H9 (cell line): ENCODE data around the gene LHFPL2. TPM values are rescaled to one million over a fixed set of nuclear protein-coding genes. Genes with fewer than 3 reads are reported as not detected.

ENCODE experiments used
- DNase-seq: peaks from one replicate; pipeline ENCODE4 v3.0.0-alpha.2; 2017
- H2AFZ ChIP-seq: one replicate; pipeline ENCODE4 v1.6.1; 2013; ENCODE audit warnings: mild to moderate bottlenecking, low read length, control low read depth, moderate library complexity
- H2AK5ac ChIP-seq: 2 replicates; pipeline ENCODE4 v1.6.1; 2013; ENCODE audit warnings: low read length, control low read depth, mixed read lengths; ENCODE audit not compliant: insufficient read length
- H2BK120ac ChIP-seq: one replicate; pipeline ENCODE4 v1.6.1; 2013; ENCODE audit warnings: low read depth, mild to moderate bottlenecking, low read length, control low read depth, inconsistent platforms; ENCODE audit not compliant: poor library complexity, severe bottlenecking
- H2BK12ac ChIP-seq: 2 replicates; pipeline ENCODE4 v1.6.1; 2013; ENCODE audit warnings: low read length, control low read depth, mixed read lengths, low read depth; ENCODE audit not compliant: insufficient read length
- H2BK15ac ChIP-seq: 2 replicates; pipeline ENCODE4 v1.6.1; 2013; ENCODE audit warnings: low read depth, low read length, control low read depth
- H2BK20ac ChIP-seq: one replicate; pipeline ENCODE4 v1.6.1; 2013; ENCODE audit warnings: low read depth, mild to moderate bottlenecking, low read length, control low read depth, inconsistent platforms; ENCODE audit not compliant: poor library complexity, severe bottlenecking
- H2BK5ac ChIP-seq: 2 replicates; pipeline ENCODE4 v1.6.1; 2013; ENCODE audit warnings: low read length, control low read depth, mixed read lengths; ENCODE audit not compliant: insufficient read length
- H3K14ac ChIP-seq: 2 replicates; pipeline ENCODE4 v1.6.1; 2013; ENCODE audit warnings: low read length, control low read depth; ENCODE audit not compliant: insufficient read depth
- H3K18ac ChIP-seq: 2 replicates; pipeline ENCODE4 v1.6.1; 2013; ENCODE audit warnings: low read depth, mild to moderate bottlenecking, mixed read lengths, low read length, control low read depth; ENCODE audit not compliant: insufficient read length
- H3K23ac ChIP-seq: 2 replicates; pipeline ENCODE4 v1.6.1; 2013; ENCODE audit warnings: low read length, control low read depth, mixed read lengths, low read depth; ENCODE audit not compliant: insufficient read length
- H3K23me2 ChIP-seq: 2 replicates; pipeline ENCODE4 v1.6.1; 2013; ENCODE audit warnings: low read depth, mild to moderate bottlenecking, mixed read lengths, low read length, control low read depth; ENCODE audit not compliant: insufficient read length, poor library complexity, severe bottlenecking
- H3K27ac ChIP-seq: 2 replicates; pipeline ENCODE4 v1.5.1; 2013; ENCODE audit warnings: low read length, control low read depth, mixed read lengths, low read depth; ENCODE audit not compliant: insufficient read length
- H3K27me3 ChIP-seq: 2 replicates; pipeline ENCODE4 v1.6.1; 2013; ENCODE audit warnings: low read length, control low read depth, inconsistent platforms; ENCODE audit not compliant: insufficient read depth
- H3K4ac ChIP-seq: 2 replicates; pipeline ENCODE4 v1.6.1; 2013; ENCODE audit warnings: low read depth, mild to moderate bottlenecking, control low read depth, inconsistent platforms, low read length, moderate library complexity
- H3K4me1 ChIP-seq: 2 replicates; pipeline ENCODE4 v1.6.1; 2013; ENCODE audit warnings: low read length, control low read depth, inconsistent platforms; ENCODE audit not compliant: insufficient read depth
- H3K4me2 ChIP-seq: 2 replicates; pipeline ENCODE4 v1.6.1; 2013; ENCODE audit warnings: low read length, control low read depth, mixed read lengths; ENCODE audit not compliant: insufficient read length, insufficient read depth
- H3K56ac ChIP-seq: 2 replicates; pipeline ENCODE4 v1.6.1; 2013; ENCODE audit warnings: low read depth, mild to moderate bottlenecking, mixed read lengths, low read length, control low read depth; ENCODE audit not compliant: insufficient read length
- H3K79me1 ChIP-seq: 2 replicates; pipeline ENCODE4 v1.6.1; 2013; ENCODE audit warnings: low read depth, mild to moderate bottlenecking, moderate library complexity, low read length, control low read depth, inconsistent platforms; ENCODE audit not compliant: insufficient read depth, poor library complexity, severe bottlenecking
- H3K79me2 ChIP-seq: 2 replicates; pipeline ENCODE4 v1.6.1; 2013; ENCODE audit warnings: low read length, control low read depth, inconsistent platforms; ENCODE audit not compliant: insufficient read depth
- H3K9ac ChIP-seq: 2 replicates; pipeline ENCODE4 v1.6.1; 2013; ENCODE audit warnings: low read length, control low read depth, mixed read lengths; ENCODE audit not compliant: insufficient read length; ENCODE audit errors: extremely low read depth
- H3K9me3 ChIP-seq: one replicate; pipeline ENCODE4 v1.6.1; 2013; ENCODE audit warnings: low read depth, low read length, inconsistent platforms; ENCODE audit not compliant: control insufficient read depth
- H3T11ph ChIP-seq: one replicate; pipeline ENCODE4 v1.6.1; 2013; ENCODE audit warnings: mild to moderate bottlenecking, low read length, control low read depth, inconsistent platforms
- H4K20me1 ChIP-seq: one replicate; pipeline ENCODE4 v1.6.1; 2013; ENCODE audit not compliant: control insufficient read depth, insufficient read length, insufficient read depth
- H4K5ac ChIP-seq: 2 replicates; pipeline ENCODE4 v1.6.1; 2013; ENCODE audit warnings: low read depth, mild to moderate bottlenecking, mixed read lengths, low read length, control low read depth; ENCODE audit not compliant: insufficient read length
- H4K8ac ChIP-seq: replicated peaks from 2 replicates; pipeline ENCODE4 v1.6.1; 2013; ENCODE audit warnings: low read length, control low read depth, mixed read lengths, low read depth; ENCODE audit not compliant: insufficient read length
- H4K91ac ChIP-seq: 2 replicates; pipeline ENCODE4 v1.6.1; 2013; ENCODE audit warnings: low read depth, mild to moderate bottlenecking, moderate library complexity, mixed read lengths, low read length, control low read depth; ENCODE audit not compliant: insufficient read length
- H3K27ac Mint-ChIP-seq, 3 experiments: 2 replicates in 2 of 3; 3 replicates in 1 of 3; pipeline ENCODE4 v1.8.0; 2020 to 2021; ENCODE audit warnings: mixed read lengths in 3 of 3, mild to moderate bottlenecking in 1 of 3, moderate library complexity in 1 of 3
- H3K27me3 Mint-ChIP-seq: 2 replicates; pipeline ENCODE4 v1.8.0; 2021; ENCODE audit warnings: low read depth, mild to moderate bottlenecking, moderate library complexity, mixed read lengths
- H3K36me3 Mint-ChIP-seq, 3 experiments: 2 replicates in 2 of 3; 3 replicates in 1 of 3; pipeline ENCODE4 v1.8.0; 2020 to 2021; ENCODE audit warnings: low read depth in 3 of 3, mixed read lengths in 3 of 3; ENCODE audit not compliant: insufficient read depth in 1 of 3
- H3K4me1 Mint-ChIP-seq, 2 experiments: 2 replicates each; pipeline ENCODE4 v1.8.0; 2020; ENCODE audit warnings: mixed read lengths in 2 of 2
- H3K4me3 Mint-ChIP-seq, 2 experiments: 2 replicates in 1 of 2; 3 replicates in 1 of 2; pipeline ENCODE4 v1.8.0; 2020 to 2021; ENCODE audit warnings: mild to moderate bottlenecking in 2 of 2, mixed read lengths in 2 of 2, moderate library complexity in 1 of 2
- H3K9me3 Mint-ChIP-seq, 2 experiments: 2 replicates in 1 of 2; 3 replicates in 1 of 2; pipeline ENCODE4 v1.8.0; 2020; ENCODE audit warnings: mild to moderate bottlenecking in 2 of 2, mixed read lengths in 2 of 2, moderate library complexity in 1 of 2
- CTCF ChIP-seq: fragments of 200-600 bp; sonication (generic); conservative IDR thresholded peaks from 3 replicates; pipeline ENCODE4 v1.8.0; 2021; ENCODE audit warnings: antibody characterized with exemption, mild to moderate bottlenecking
- WGBS: extraction: QIAGEN DNeasy Blood & Tissue Kit; methylation state at CpG from one replicate; pipeline ENCODE4 v1.1.7; 2013; ENCODE audit warnings: missing lambda C conversion rate, low lambda C conversion rate, mixed read lengths; ENCODE audit not compliant: insufficient read length; ENCODE audit errors: extremely low coverage; 5-methylcytosine and 5-hydroxymethylcytosine counted together
- total RNA-seq: library from RNA; stranded (reverse); gene quantifications from 2 replicates; pipeline ENCODE4 v1.2.1, GENCODE V29; 2021

The LHFPL2 gene
- total RNA-seq, 1 experiment from 2014 or later, result 26.3 TPM

GRCh38 chr5:78610163-78610583 lies 38.4 kb downstream of the LHFPL2 start:
- Histone ChIP-seq H4K91ac (no peak overlapping the region), H4K5ac (no peak overlapping the region), H4K20me1 (no peaks in the 10 kb centered on the region), H3K79me2 (0 out of 2 replicates have a peak, but pooled peaks cover 2% of the 10 kb centered on the region), H2BK5ac (no peak overlapping the region), H3K27me3 (no peaks in the 10 kb centered on the region), H3K18ac (no peak overlapping the region), H3K56ac (no peak overlapping the region), H3K23ac (no peak overlapping the region), H2AK5ac (no peak overlapping the region), H3T11ph (no peak overlapping the region), H3K4ac (no peak overlapping the region), H3K23me2 (no peaks in the 10 kb centered on the region), H3K27ac (no peak overlapping the region), H2AFZ (no peak overlapping the region), H3K4me2 (no peak overlapping the region), H3K9ac (no peak overlapping the region), H3K14ac (no peak overlapping the region), H2BK120ac (no peak overlapping the region), H3K79me1 (no peaks in the 10 kb centered on the region), H3K4me1 (peaks cover 8% of the 10 kb centered on the region; the same call in 1 of the 2 replicates), H2BK20ac (no peak overlapping the region), H4K8ac (no peak overlapping the region), H3K9me3 (no peaks in the 10 kb centered on the region), H2BK12ac (no peak overlapping the region), H2BK15ac (no peak overlapping the region)
- no peaks in the 10 kb centered on the region for H3K27me3 Mint-ChIP-seq
- no CpG with 5 or more reads among the region's 7 CpGs for WGBS
- H3K4me3 Mint-ChIP-seq, result no peak overlapping the region
- peaks cover 13 to 17% (median 14%) of the 10 kb centered on the region in 3 experiments for H3K36me3 Mint-ChIP-seq
- H3K27ac Mint-ChIP-seq, result peak overlapping the region in 2 of 3 experiments; percentile 60 to 68; a peak in 2 of 7 replicates
- H3K9me3 Mint-ChIP-seq, result no peaks in the 10 kb centered on the region
- H3K4me1 Mint-ChIP-seq, result peaks cover 24 to 33% of the 10 kb centered on the region in 2 experiments
- TF ChIP-seq CTCF, result no peak
- no peak for DNase-seq
